Stimulated activated naive CD8-positive, alpha-beta T cell treated with anti-CD3 and anti-CD28 coated beads, Interleukin-15, Interleukin-2, amounts not matched to agents 100 ng/mL and 50 ng/mL, for 24 hours (primary cell): Measurements from ENCODE around the gene GSPT2.

Experiments
- H3K27ac Mint-ChIP-seq: one replicate; pipeline ENCODE4 v1.8.0; 2021; ENCODE audit warnings: mild to moderate bottlenecking, mixed read lengths
- H3K27me3 Mint-ChIP-seq: one replicate; pipeline ENCODE4 v1.8.0; 2021; ENCODE audit warnings: mixed read lengths
- H3K36me3 Mint-ChIP-seq: one replicate; pipeline ENCODE4 v1.8.0; 2021; ENCODE audit warnings: low read depth, mixed read lengths
- H3K4me1 Mint-ChIP-seq: one replicate; pipeline ENCODE4 v1.8.0; 2021; ENCODE audit warnings: low read depth, mixed read lengths
- H3K4me3 Mint-ChIP-seq: one replicate; pipeline ENCODE4 v1.8.0; 2021; ENCODE audit warnings: mild to moderate bottlenecking, mixed read lengths
- H3K9me3 Mint-ChIP-seq: one replicate; pipeline ENCODE4 v1.8.0; 2021; ENCODE audit warnings: mixed read lengths

Gene GSPT2

GRCh38 chrX:51795136-51795535, 51.9 kb downstream of the GSPT2 start:
- Mint-ChIP-seq H3K4me1 (no peaks in the 10 kb centered on the region), H3K9me3 (no peaks in the 10 kb centered on the region), H3K27ac (no peak overlapping the region), H3K36me3 (no peaks in the 10 kb centered on the region), H3K27me3 (peaks cover 6% of the 10 kb centered on the region), H3K4me3 (no peak overlapping the region)
